ENCODE measurements around the gene TPST2.
A peak's percentile ranks its signal among the peaks of the same experiment; 100 is the strongest.

Gene TPST2

GRCh38 chr22:26527167-26527566 is 62.8 kb downstream of the TPST2 start:
- H3K4me1 ChIP-seq (ENCODE audit: control insufficient read depth in 1 of 2, insufficient read depth in 2 of 2, low read length in 2 of 2) = no peaks in the 10 kb centered on the region
- no peaks in the 10 kb centered on the region for H3K27me3 ChIP-seq (ENCODE audit: low read depth, low read length)
- H3K4me3 ChIP-seq (ENCODE audit: low read depth in 1 of 2, low read length in 2 of 2) = no peak overlapping the region
- no peaks in the 10 kb centered on the region for H3K9me3 ChIP-seq (ENCODE audit: control insufficient read depth in 1 of 2, low read length in 2 of 2)
- no peak overlapping the region for H3K27ac ChIP-seq (ENCODE audit: low read length)
- peaks cover 16 to 26% of the 10 kb centered on the region in 2 donors for H3K36me3 ChIP-seq (ENCODE audit: control insufficient read depth in 1 of 2, insufficient read depth in 2 of 2, low read length in 2 of 2)

GRCh38 chr22:26525946-26526564 is 63.9 kb downstream of the TPST2 start:
- Histone ChIP-seq H3K36me3 (ENCODE audit: control insufficient read depth in 1 of 2, insufficient read depth in 2 of 2, low read length in 2 of 2) (peaks cover 15 to 22% of the 10 kb centered on the region in 2 donors), H3K27me3 (ENCODE audit: low read depth, low read length) (no peaks in the 10 kb centered on the region), H3K4me1 (ENCODE audit: control insufficient read depth in 1 of 2, insufficient read depth in 2 of 2, low read length in 2 of 2) (no peaks in the 10 kb centered on the region), H3K4me3 (ENCODE audit: low read depth in 1 of 2, low read length in 2 of 2) (no peak overlapping the region), H3K27ac (ENCODE audit: low read length) (no peak overlapping the region), H3K9me3 (ENCODE audit: control insufficient read depth in 1 of 2, low read length in 2 of 2) (no peaks in the 10 kb centered on the region)

- no peak overlapping the region for H3K4me3 ChIP-seq (ENCODE audit: low read depth in 1 of 2, low read length in 2 of 2)
- no peaks in the 10 kb centered on the region for H3K27me3 ChIP-seq (ENCODE audit: low read depth, low read length)
- H3K27ac ChIP-seq (ENCODE audit: low read length) = no peak overlapping the region
- peaks cover 12 to 19% of the 10 kb centered on the region in 2 donors for H3K36me3 ChIP-seq (ENCODE audit: control insufficient read depth in 1 of 2, insufficient read depth in 2 of 2, low read length in 2 of 2)
- no peaks in the 10 kb centered on the region for H3K9me3 ChIP-seq (ENCODE audit: control insufficient read depth in 1 of 2, low read length in 2 of 2)
- H3K4me1 ChIP-seq (ENCODE audit: control insufficient read depth in 1 of 2, insufficient read depth in 2 of 2, low read length in 2 of 2) = no peaks in the 10 kb centered on the region
Observed at GRCh38 chr22:26524870-26525269, 65.1 kb downstream of the TPST2 start.

GRCh38 chr22:26522592-26522991 is 67.3 kb downstream of the TPST2 start:
- peaks cover 5 to 12% of the 10 kb centered on the region in 2 donors for H3K36me3 ChIP-seq (ENCODE audit: control insufficient read depth in 1 of 2, insufficient read depth in 2 of 2, low read length in 2 of 2)

DNA sequence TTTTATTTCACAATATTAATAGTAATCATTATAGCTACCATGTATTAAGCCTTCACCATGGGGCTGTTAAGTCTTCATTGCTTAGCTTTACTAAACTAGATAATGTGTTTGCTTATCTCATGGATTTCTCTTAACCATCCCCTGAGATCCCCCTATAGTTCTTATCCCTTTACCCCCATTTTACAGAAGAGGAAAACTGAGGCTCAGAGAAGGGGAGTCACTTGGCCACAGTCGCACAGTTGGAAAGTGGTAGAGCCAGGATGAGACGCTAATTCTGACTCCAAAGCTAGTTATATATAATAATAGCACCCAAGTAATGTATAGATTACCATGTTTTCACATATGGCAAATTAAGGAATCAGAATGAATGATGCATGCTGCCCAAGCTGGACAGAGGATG is 67.9 kb downstream of the TPST2 start:
- Histone ChIP-seq H3K4me1 (ENCODE audit: control insufficient read depth in 1 of 2, insufficient read depth in 2 of 2, low read length in 2 of 2) (no peaks in the 10 kb centered on the region), H3K27me3 (ENCODE audit: low read depth, low read length) (no peaks in the 10 kb centered on the region), H3K9me3 (ENCODE audit: control insufficient read depth in 1 of 2, low read length in 2 of 2) (no peaks in the 10 kb centered on the region), H3K36me3 (ENCODE audit: control insufficient read depth in 1 of 2, insufficient read depth in 2 of 2, low read length in 2 of 2) (peaks cover 0 to 8% of the 10 kb centered on the region in 2 donors), H3K4me3 (ENCODE audit: low read depth in 1 of 2, low read length in 2 of 2) (no peak overlapping the region), H3K27ac (ENCODE audit: low read length) (no peak overlapping the region)

More at GRCh38 chr22:26522592-26522991, 67.3 kb downstream of the TPST2 start:
- Histone ChIP-seq H3K9me3 (ENCODE audit: control insufficient read depth in 1 of 2, low read length in 2 of 2) (no peaks in the 10 kb centered on the region), H3K4me3 (ENCODE audit: low read depth in 1 of 2, low read length in 2 of 2) (no peak overlapping the region), H3K27ac (ENCODE audit: low read length) (no peak overlapping the region), H3K27me3 (ENCODE audit: low read depth, low read length) (no peaks in the 10 kb centered on the region), H3K4me1 (ENCODE audit: control insufficient read depth in 1 of 2, insufficient read depth in 2 of 2, low read length in 2 of 2) (no peaks in the 10 kb centered on the region)

DNA sequence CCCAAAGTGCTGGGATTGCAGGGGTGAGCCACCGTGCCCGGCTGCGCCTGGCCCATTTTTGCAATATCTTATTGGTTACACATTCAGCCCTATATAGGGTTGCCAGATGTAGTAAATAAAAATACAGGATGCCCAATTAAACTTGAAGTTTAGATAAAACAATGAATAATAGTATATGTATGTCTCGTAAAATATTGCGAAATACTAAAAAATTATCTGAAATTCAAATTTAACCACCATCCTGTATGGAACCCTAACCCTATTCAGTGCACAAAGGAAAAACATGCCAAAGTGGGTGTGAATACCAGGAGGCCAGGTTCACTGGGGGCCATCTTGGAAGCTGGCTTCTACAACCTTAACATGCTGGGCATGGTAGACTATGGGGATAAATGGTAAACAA is 72.5 kb downstream of the TPST2 start:
- H3K27ac ChIP-seq (ENCODE audit: low read length) = no peak overlapping the region
- H3K27me3 ChIP-seq (ENCODE audit: low read depth, low read length) = no peaks in the 10 kb centered on the region
- H3K9me3 ChIP-seq (ENCODE audit: control insufficient read depth in 1 of 2, low read length in 2 of 2) = no peaks in the 10 kb centered on the region
- H3K4me3 ChIP-seq (ENCODE audit: low read depth in 1 of 2, low read length in 2 of 2) = no peak overlapping the region
- H3K4me1 ChIP-seq (ENCODE audit: control insufficient read depth in 1 of 2, insufficient read depth in 2 of 2, low read length in 2 of 2) = peaks cover 7 to 8% of the 10 kb centered on the region in 2 donors
- H3K36me3 ChIP-seq (ENCODE audit: control insufficient read depth in 1 of 2, insufficient read depth in 2 of 2, low read length in 2 of 2) = no peaks in the 10 kb centered on the region

DNA sequence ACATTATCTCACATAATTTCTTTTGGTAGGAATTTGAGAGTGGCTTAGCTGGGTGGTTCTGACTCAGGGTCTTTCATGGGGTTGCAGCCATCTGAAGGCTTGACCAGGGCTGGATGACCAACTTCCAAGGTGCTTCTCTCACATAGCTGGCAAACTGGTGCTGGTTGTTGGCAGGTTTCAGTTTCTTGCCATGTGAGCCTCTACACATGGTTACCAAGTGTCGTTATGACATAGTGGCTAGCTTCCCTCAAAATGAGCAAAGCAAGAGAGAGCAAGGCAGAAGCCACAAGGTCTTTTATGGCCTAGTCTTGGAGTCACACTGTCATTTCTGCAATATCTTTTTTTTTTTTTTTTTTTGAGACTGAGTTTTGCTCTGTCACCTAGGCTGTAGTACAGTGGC is 73.4 kb downstream of the TPST2 start:
- peaks cover 10 to 13% of the 10 kb centered on the region in 2 donors for H3K4me1 ChIP-seq (ENCODE audit: control insufficient read depth in 1 of 2, insufficient read depth in 2 of 2, low read length in 2 of 2)
- H3K9me3 ChIP-seq (ENCODE audit: control insufficient read depth in 1 of 2, low read length in 2 of 2) = no peaks in the 10 kb centered on the region
- no peaks in the 10 kb centered on the region for H3K36me3 ChIP-seq (ENCODE audit: control insufficient read depth in 1 of 2, insufficient read depth in 2 of 2, low read length in 2 of 2)
- no peak overlapping the region for H3K27ac ChIP-seq (ENCODE audit: low read length)
- no peak overlapping the region for H3K4me3 ChIP-seq (ENCODE audit: low read depth in 1 of 2, low read length in 2 of 2)
- no peaks in the 10 kb centered on the region for H3K27me3 ChIP-seq (ENCODE audit: low read depth, low read length)

- no peaks in the 10 kb centered on the region for H3K27me3 ChIP-seq (ENCODE audit: low read depth, low read length)
- no peak overlapping the region for H3K27ac ChIP-seq (ENCODE audit: low read length)
- H3K36me3 ChIP-seq (ENCODE audit: control insufficient read depth in 1 of 2, insufficient read depth in 2 of 2, low read length in 2 of 2) = no peaks in the 10 kb centered on the region
- H3K4me1 ChIP-seq (ENCODE audit: control insufficient read depth in 1 of 2, insufficient read depth in 2 of 2, low read length in 2 of 2) = peaks cover 12 to 18% of the 10 kb centered on the region in 2 donors
- no peak overlapping the region for H3K4me3 ChIP-seq (ENCODE audit: low read depth in 1 of 2, low read length in 2 of 2)
- no peaks in the 10 kb centered on the region for H3K9me3 ChIP-seq (ENCODE audit: control insufficient read depth in 1 of 2, low read length in 2 of 2)
Observed at GRCh38 chr22:26515931-26516330, 74.0 kb downstream of the TPST2 start.

DNA sequence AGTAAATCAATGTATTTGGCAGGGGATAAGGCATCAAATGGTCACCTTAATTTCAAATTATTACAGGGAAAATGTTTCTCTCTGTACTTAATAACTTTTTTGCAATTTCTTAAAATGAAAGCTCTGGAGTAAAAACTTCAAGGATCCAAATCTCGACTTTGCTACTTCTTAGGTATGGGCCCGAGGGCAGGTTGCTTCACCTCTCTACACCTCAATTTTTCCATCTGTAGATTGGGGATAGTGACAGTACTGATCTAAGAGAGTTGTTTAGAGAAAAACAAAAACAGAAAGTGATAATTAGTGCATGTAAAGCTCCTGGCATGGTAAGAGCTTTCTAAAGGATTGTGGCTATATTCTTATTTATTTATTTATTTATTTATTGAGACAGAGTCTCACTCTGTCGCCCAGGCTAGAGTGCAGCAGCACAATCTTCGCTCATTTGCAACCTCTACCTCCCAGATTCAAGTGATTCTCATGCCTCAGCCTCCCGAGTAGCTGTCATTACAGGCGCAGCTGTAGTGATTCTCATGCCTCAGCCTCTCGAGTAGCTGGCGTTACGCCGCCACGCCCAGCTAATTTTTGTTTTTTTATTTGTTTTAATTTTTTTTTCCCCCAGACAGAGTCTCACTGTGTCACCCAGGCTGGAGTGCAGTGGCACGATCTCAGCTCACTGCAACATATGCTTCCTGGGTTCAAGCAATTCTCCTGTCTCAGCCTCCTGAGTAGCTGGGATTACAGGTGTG is 75.3 kb downstream of the TPST2 start:
- peaks cover 9 to 11% of the 10 kb centered on the region in 2 donors for H3K36me3 ChIP-seq (ENCODE audit: control insufficient read depth in 1 of 2, insufficient read depth in 2 of 2, low read length in 2 of 2)
- H3K9me3 ChIP-seq (ENCODE audit: control insufficient read depth in 1 of 2, low read length in 2 of 2) = no peaks in the 10 kb centered on the region
- no peak overlapping the region for H3K27ac ChIP-seq (ENCODE audit: low read length)
- H3K4me3 ChIP-seq (ENCODE audit: low read depth in 1 of 2, low read length in 2 of 2) = no peak overlapping the region
- H3K4me1 ChIP-seq (ENCODE audit: control insufficient read depth in 1 of 2, insufficient read depth in 2 of 2, low read length in 2 of 2) = peaks cover 12 to 23% of the 10 kb centered on the region in 2 donors
- no peaks in the 10 kb centered on the region for H3K27me3 ChIP-seq (ENCODE audit: low read depth, low read length)

- Histone ChIP-seq H3K4me1 (ENCODE audit: control insufficient read depth in 1 of 2, insufficient read depth in 2 of 2, low read length in 2 of 2) (peaks cover 12 to 23% of the 10 kb centered on the region in 2 donors), H3K27ac (ENCODE audit: low read length) (no peak overlapping the region), H3K9me3 (ENCODE audit: control insufficient read depth in 1 of 2, low read length in 2 of 2) (no peaks in the 10 kb centered on the region), H3K27me3 (ENCODE audit: low read depth, low read length) (no peaks in the 10 kb centered on the region), H3K4me3 (ENCODE audit: low read depth in 1 of 2, low read length in 2 of 2) (no peak overlapping the region), H3K36me3 (ENCODE audit: control insufficient read depth in 1 of 2, insufficient read depth in 2 of 2, low read length in 2 of 2) (peaks cover 15 to 18% of the 10 kb centered on the region in 2 donors)
Observed at GRCh38 chr22:26513838-26514237, 76.1 kb downstream of the TPST2 start.

DNA sequence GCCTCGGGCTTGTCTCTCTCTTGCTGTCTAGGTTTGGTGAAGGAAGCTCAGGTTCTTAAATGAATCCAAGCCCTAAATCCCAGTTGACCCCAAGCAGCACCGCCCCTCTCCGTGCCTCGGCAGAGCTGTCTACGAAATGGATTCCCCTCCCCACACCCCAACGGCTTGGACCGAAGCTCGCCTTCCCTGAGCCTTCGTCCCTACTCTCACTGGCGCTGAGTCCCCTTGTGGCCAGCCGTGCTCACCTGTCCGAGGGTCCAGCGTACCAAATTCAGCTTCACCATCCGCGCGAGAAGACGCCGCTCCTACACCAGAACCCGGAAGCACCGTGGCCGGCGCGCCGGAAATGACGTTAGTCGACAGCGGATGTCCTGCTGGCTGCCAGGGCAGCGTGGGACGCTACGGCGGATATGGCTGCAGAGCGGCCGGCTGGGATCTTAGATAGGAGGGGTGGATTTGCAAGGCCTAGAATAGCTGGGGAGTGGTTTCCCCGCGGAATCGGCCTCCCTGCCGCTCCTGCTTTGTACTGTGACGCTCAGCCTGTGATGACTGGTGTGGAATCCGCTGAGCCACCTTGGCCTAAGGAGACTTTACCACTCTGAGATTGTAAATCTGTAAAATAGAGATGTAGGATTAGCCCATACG is 77.7 kb downstream of the TPST2 start, which contains the start of gene TFIP11:
Gene TFIP11 (minus strand): TSS at position 325 of the 645 bp plus-strand sequence. CDS start 2,201 bp downstream, outside the sequence.
- peak within 1 kb of the TSS; percentile 98 to 99 for H3K4me3 ChIP-seq (ENCODE audit: low read depth in 1 of 2, low read length in 2 of 2)
- no peaks in the 10 kb centered on the region for H3K9me3 ChIP-seq (ENCODE audit: control insufficient read depth in 1 of 2, low read length in 2 of 2)
- peaks cover 12 to 23% of the 10 kb centered on the region in 2 donors for H3K4me1 ChIP-seq (ENCODE audit: control insufficient read depth in 1 of 2, insufficient read depth in 2 of 2, low read length in 2 of 2)
- no peaks in the 10 kb centered on the region for H3K27me3 ChIP-seq (ENCODE audit: low read depth, low read length)
- peaks cover 21 to 30% of the 10 kb centered on the region in 2 donors for H3K36me3 ChIP-seq (ENCODE audit: control insufficient read depth in 1 of 2, insufficient read depth in 2 of 2, low read length in 2 of 2)
- H3K27ac ChIP-seq (ENCODE audit: low read length) = peak within 1 kb of the TSS; percentile 92

Data from muscle layer of duodenum (tissue), 2 donors.